Ishikawa (cell line): Measurements from ENCODE around the gene PHLDB3.

Source experiments
- CREB1 ChIP-seq: IDR thresholded peaks from 2 replicates; pipeline ENCODE4 v1.6.1; 2012; ENCODE audit warnings: low read depth
- EGR1 ChIP-seq: IDR thresholded peaks from 2 replicates; pipeline ENCODE4 v1.6.1; 2012
- EP300 ChIP-seq: IDR thresholded peaks from 2 replicates; pipeline ENCODE4 v1.6.1; 2012; ENCODE audit warnings: borderline replicate concordance
- FOXM1 ChIP-seq: IDR thresholded peaks from 2 replicates; pipeline ENCODE4 v1.6.1; 2012; ENCODE audit warnings: low read depth, borderline replicate concordance
- RAD21 ChIP-seq: IDR thresholded peaks from 2 replicates; pipeline ENCODE4 v1.6.1; 2012; ENCODE audit warnings: low read depth
- TAF1 ChIP-seq: IDR thresholded peaks from 2 replicates; pipeline ENCODE4 v1.6.1; 2012; ENCODE audit warnings: low read depth, mild to moderate bottlenecking
- ZBTB7A ChIP-seq: IDR thresholded peaks from 2 replicates; pipeline ENCODE4 v1.6.1; 2012; ENCODE audit warnings: low read depth

GRCh38 chr19:43464134-43464775, 40.3 kb downstream of the PHLDB3 start:
- TF ChIP-seq TAF1 (no peak), CREB1 (no peak), ZBTB7A (peak; percentile 65; the same call in 1 of the 2 replicates), EGR1 (no peak), FOXM1 (no peak), RAD21 (no peak), EP300 (no peak)
